ENCODE measurements around the gene ARHGAP27. TPM values are rescaled to one million over a fixed set of nuclear protein-coding genes. Genes with fewer than 3 reads are reported as not detected.

Gene ARHGAP27
- total and polyA plus RNA-seq, 2 of the 13 experiments (the other 11 are each of a cell fraction or from before 2014, with no cell fraction given), result 15.5 to 18.9 TPM

DNA sequence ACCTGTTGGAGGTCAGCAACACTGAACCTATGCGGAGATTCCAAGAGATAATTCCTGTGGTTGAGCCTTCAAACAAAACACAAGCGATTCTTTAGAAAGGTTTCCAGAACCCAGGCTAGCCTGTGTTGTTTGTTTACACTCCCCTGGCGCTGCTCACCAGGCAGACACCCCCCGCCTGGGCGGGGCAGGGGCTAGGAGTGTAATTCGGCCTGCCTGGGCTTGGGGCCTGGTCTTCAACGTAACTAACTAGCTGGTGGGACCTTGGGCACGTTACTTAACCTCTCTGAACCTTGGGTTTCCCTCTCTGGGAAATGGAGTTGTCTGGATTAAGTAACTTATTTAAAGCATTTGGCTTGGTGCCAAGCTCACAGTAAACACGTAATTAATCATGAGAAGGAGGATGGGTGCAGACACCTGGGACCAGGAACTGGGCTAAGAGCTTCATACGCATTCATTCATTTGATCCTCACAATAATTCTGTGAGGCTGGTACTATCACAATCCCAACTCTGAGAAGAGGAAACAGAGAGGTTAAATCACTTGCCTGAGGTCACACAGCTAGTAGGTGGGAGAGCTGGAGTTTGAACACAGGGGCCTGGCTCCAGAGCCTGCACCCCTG lies 7.6 kb upstream of the ARHGAP27 start:
- DNase-seq (ENCODE audit: low spot score) (peak; percentile 72), ATAC-seq (peak; percentile 26; the same call in 2 of the 3 replicates), FAIRE-seq (peak; percentile 74)
- Histone ChIP-seq H3K27ac (ENCODE audit: extremely low read length, insufficient read depth, low read length) (no peak overlapping the region), H3K36me3 (replicated peaks in 1 of 2; ENCODE audit: control insufficient read depth in 1 of 2, insufficient read depth in 2 of 2, low read length in 2 of 2) (peaks cover 2% of the 10 kb centered on the region in 2 experiments; a peak in 2 of 5 replicates), H3K79me2 (ENCODE audit: insufficient read depth, low read length) (no peaks in the 10 kb centered on the region), H3K9me3 (ENCODE audit: low read length) (no peaks in the 10 kb centered on the region), H3K27me3 (ENCODE audit: control insufficient read depth in 1 of 2, insufficient read depth in 2 of 2, low read length in 2 of 2) (no peaks in the 10 kb centered on the region), H3K4me1 (ENCODE audit: insufficient read depth, low read length) (peaks cover 14% of the 10 kb centered on the region), H3K9ac (ENCODE audit: insufficient read depth, low read depth, low read length) (no peak overlapping the region), H3K4me2 (ENCODE audit: low read depth, low read length) (no peak overlapping the region), H3K4me3 (replicated peaks in 1 of 3; ENCODE audit: insufficient read depth in 1 of 3, low read depth in 2 of 3, low read length in 3 of 3) (no peak overlapping the region), H2AFZ (ENCODE audit: low read length) (no peak overlapping the region), H4K20me1 (ENCODE audit: insufficient read depth, low read length) (no peaks in the 10 kb centered on the region)
- BruUV-seq (replicated peaks), result no TSS peak
- in situ Hi-C loops (cut with HindIII; ENCODE audit: extremely low pct_ligation_motif_present, low pct_unique_long_range_greater_than_20kb), result no loop called here
- intact Hi-C loops (cut with micrococcal nuclease; ENCODE audit: unreplicated experiment), result no loop called here
- ChIA-PET CTCF (ENCODE audit: low intra/inter-chr PET ratio, low total read pairs) (no interaction called here), POLR2A (interaction anchor here (1.6 kb wide), 1 partner anchor 15 kb away, joined by 3 read pairs; no protein-coding TSS in a partner anchor)
- WGBS (ENCODE audit: low lambda C conversion rate), result 43% methylated on average over 10 of the region's 10 CpGs
- TF ChIP-seq ZNF607 (CRISPR knock-in tag; IDR thresholded peaks at IDR 0.05; ENCODE audit: borderline replicate concordance) (no peak), ZNF562 (CRISPR knock-in tag; IDR thresholded peaks at IDR 0.05; ENCODE audit: borderline replicate concordance) (no peak), YY1 (IDR thresholded peaks at IDR 0.05; ENCODE audit: insufficient read depth, insufficient replicate concordance, low read depth, low read length) (no peak), ARNT (IDR thresholded peaks at IDR 0.05) (no peak), NFE2L2 (IDR thresholded peaks at IDR 0.05; ENCODE audit: low read length) (no peak), HDAC6 (IDR thresholded peaks at IDR 0.05; ENCODE audit: low read depth, low read length) (no peak), ZNF772 (CRISPR knock-in tag; IDR thresholded peaks at IDR 0.05) (no peak), ZNF460 (CRISPR knock-in tag; IDR thresholded peaks at IDR 0.05; ENCODE audit: borderline replicate concordance) (no peak), ZNF598 (CRISPR knock-in tag; IDR thresholded peaks at IDR 0.05; ENCODE audit: borderline replicate concordance) (no peak), HNF4A (CRISPR knock-in tag; IDR thresholded peaks at IDR 0.05) (no peak), POGZ (CRISPR knock-in tag; IDR thresholded peaks at IDR 0.05) (no peak), NFKBIZ (CRISPR knock-in tag; IDR thresholded peaks at IDR 0.05) (no peak)
- TF ChIP-seq, protein P1, sequence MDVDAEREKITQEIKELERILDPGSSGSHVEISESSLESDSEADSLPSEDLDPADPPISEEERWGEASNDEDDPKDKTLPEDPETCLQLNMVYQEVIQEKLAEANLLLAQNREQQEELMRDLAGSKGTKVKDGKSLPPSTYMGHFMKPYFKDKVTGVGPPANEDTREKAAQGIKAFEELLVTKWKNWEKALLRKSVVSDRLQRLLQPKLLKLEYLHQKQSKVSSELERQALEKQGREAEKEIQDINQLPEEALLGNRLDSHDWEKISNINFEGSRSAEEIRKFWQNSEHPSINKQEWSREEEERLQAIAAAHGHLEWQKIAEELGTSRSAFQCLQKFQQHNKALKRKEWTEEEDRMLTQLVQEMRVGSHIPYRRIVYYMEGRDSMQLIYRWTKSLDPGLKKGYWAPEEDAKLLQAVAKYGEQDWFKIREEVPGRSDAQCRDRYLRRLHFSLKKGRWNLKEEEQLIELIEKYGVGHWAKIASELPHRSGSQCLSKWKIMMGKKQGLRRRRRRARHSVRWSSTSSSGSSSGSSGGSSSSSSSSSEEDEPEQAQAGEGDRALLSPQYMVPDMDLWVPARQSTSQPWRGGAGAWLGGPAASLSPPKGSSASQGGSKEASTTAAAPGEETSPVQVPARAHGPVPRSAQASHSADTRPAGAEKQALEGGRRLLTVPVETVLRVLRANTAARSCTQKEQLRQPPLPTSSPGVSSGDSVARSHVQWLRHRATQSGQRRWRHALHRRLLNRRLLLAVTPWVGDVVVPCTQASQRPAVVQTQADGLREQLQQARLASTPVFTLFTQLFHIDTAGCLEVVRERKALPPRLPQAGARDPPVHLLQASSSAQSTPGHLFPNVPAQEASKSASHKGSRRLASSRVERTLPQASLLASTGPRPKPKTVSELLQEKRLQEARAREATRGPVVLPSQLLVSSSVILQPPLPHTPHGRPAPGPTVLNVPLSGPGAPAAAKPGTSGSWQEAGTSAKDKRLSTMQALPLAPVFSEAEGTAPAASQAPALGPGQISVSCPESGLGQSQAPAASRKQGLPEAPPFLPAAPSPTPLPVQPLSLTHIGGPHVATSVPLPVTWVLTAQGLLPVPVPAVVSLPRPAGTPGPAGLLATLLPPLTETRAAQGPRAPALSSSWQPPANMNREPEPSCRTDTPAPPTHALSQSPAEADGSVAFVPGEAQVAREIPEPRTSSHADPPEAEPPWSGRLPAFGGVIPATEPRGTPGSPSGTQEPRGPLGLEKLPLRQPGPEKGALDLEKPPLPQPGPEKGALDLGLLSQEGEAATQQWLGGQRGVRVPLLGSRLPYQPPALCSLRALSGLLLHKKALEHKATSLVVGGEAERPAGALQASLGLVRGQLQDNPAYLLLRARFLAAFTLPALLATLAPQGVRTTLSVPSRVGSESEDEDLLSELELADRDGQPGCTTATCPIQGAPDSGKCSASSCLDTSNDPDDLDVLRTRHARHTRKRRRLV (CRISPR knock-in tag; IDR thresholded peaks at IDR 0.05), result no peak
- TF ChIP-seq, protein P2, sequence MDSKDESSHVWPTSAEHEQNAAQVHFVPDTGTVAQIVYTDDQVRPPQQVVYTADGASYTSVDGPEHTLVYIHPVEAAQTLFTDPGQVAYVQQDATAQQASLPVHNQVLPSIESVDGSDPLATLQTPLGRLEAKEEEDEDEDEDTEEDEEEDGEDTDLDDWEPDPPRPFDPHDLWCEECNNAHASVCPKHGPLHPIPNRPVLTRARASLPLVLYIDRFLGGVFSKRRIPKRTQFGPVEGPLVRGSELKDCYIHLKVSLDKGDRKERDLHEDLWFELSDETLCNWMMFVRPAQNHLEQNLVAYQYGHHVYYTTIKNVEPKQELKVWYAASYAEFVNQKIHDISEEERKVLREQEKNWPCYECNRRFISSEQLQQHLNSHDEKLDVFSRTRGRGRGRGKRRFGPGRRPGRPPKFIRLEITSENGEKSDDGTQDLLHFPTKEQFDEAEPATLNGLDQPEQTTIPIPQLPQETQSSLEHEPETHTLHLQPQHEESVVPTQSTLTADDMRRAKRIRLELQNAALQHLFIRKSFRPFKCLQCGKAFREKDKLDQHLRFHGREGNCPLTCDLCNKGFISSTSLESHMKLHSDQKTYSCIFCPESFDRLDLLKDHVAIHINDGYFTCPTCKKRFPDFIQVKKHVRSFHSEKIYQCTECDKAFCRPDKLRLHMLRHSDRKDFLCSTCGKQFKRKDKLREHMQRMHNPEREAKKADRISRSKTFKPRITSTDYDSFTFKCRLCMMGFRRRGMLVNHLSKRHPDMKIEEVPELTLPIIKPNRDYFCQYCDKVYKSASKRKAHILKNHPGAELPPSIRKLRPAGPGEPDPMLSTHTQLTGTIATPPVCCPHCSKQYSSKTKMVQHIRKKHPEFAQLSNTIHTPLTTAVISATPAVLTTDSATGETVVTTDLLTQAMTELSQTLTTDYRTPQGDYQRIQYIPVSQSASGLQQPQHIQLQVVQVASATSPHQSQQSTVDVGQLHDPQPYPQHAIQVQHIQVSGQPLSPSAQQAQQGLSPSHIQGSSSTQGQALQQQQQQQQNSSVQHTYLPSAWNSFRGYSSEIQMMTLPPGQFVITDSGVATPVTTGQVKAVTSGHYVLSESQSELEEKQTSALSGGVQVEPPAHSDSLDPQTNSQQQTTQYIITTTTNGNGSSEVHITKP (CRISPR knock-in tag; IDR thresholded peaks at IDR 0.05; ENCODE audit: low read depth), result no peak

All from HepG2 (cell line).